ENCODE data around the gene ZSCAN2.

The ZSCAN2 gene

DNA sequence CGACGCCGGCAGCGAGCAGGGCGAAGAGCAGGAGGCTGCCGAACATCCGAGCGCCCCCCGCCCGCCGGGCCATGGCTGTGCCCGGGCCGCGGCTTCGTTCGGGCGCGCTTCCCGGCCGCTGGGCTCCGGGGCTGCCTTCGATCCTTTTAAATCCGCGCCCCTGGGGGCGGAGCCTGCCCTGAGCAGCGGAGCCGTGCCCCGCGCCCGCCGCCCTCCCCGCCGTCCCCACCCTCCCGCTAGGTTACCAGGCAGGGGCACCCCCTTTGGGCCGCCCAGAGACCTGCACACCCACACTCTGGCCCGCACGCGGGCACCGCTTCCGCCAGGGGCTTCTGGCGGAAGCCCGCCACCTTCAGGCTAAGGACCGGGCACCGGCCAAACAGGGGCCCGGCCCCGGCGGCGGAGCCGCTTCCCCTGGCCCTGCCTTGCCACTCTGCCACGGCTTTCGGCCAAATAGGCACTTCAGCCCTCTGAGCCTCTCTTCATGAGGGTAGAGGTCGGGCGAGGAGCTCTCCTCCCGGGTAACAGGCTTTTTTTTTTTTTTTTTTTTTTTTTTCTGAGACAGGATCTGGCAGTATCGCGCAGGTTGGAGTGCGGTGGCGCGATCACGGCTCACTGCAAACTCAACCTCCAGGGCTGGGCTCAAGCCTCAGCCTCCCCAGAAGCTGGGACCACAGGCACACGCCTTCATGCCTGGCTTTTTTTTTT lies 57.4 kb downstream of the ZSCAN2 start, which contains the start of gene NMB:
Gene NMB, minus strand, starts transcription at position 120 of the 708 bp plus-strand sequence. Its CDS starts 47 bp downstream, at position 73.
- peaks cover 4% of the 10 kb centered on the region for H3K36me3 Mint-ChIP-seq (ENCODE audit: low read depth)
- H3K9me3 Mint-ChIP-seq: no peaks in the 10 kb centered on the region
- H3K4me1 Mint-ChIP-seq (ENCODE audit: low read depth): peaks cover 21% of the 10 kb centered on the region
- H3K27ac Mint-ChIP-seq: peak within 1 kb of the TSS; percentile 55
- H3K27me3 Mint-ChIP-seq (ENCODE audit: low read depth): no peaks in the 10 kb centered on the region
- peak within 1 kb of the TSS; percentile 78 for H3K4me3 Mint-ChIP-seq

GRCh38 chr15:84658788-84659411 lies 58.1 kb downstream of the ZSCAN2 start:
- no peaks in the 10 kb centered on the region for H3K9me3 Mint-ChIP-seq
- H3K4me1 Mint-ChIP-seq (ENCODE audit: low read depth): peaks cover 18% of the 10 kb centered on the region
- peak overlapping the region; percentile 74 for H3K4me3 Mint-ChIP-seq
- peak overlapping the region; percentile 55 for H3K27ac Mint-ChIP-seq
- no peaks in the 10 kb centered on the region for H3K27me3 Mint-ChIP-seq (ENCODE audit: low read depth)
- peaks cover 3% of the 10 kb centered on the region for H3K36me3 Mint-ChIP-seq (ENCODE audit: low read depth)

DNA sequence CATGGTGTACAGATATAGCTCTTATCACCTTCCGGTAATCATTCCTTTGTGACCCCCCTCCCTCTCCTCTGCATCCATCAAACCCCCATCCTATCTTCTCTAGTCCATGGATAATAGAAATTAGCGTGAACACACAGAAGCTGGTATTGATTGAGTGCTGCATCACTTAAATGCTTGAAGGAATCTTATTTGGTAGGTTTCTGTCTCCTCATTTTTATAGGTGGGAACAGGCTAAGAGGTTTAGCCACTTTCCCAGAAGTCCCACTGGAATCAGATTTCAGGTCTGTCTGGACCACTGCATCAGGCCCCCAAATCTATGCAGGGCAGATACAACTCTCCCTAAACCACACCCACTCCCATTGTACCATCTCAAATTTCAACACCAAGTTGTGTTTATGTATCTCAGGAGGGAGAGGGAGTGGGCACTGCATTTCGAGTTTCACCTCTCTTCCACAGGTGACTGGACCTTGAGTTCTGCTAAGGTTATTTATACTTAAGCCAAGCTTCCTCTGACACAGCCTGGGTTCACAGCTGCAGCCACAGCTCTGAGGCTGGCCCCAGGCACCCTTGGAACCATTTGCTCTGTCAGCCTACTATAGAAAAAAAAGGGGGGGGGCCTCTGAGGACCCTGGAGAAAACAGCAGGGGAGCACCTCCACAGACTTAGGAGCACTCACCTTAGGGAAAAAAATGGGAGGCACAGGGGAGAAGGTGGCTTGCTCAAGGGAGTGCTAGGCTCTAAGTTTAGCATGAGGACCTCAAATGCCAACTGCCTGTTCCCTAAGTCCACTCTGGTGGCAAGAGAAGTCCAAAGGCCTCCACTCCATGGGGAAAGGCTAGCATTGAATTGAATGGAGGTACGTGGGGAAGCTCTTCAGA lies 59.3 kb downstream of the ZSCAN2 start:
- no peaks in the 10 kb centered on the region for H3K27me3 Mint-ChIP-seq (ENCODE audit: low read depth)
- peaks cover 15% of the 10 kb centered on the region for H3K4me1 Mint-ChIP-seq (ENCODE audit: low read depth)
- no peaks in the 10 kb centered on the region for H3K9me3 Mint-ChIP-seq
- H3K4me3 Mint-ChIP-seq: no peak overlapping the region
- no peak overlapping the region for H3K27ac Mint-ChIP-seq
- H3K36me3 Mint-ChIP-seq (ENCODE audit: low read depth): peaks cover 8% of the 10 kb centered on the region

DNA sequence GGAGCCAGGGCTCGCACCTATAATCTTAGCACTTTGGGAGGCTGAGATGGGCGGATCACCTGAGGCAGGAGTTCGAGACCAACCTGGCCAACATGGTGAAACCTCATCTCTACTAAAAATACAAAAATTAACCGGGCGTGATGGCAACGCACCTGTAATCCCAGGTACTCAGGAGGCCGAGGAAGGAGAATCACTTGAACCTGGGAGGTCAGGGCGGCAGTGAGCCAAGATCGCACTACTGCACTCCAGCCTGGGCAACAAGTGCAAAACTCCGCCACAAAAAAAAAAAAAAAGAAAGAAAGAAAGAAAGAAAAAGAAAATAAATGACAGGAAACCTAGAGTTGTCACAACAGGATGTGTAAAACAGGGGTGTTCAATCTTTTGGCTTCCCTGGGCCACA lies 60.2 kb downstream of the ZSCAN2 start:
- no peaks in the 10 kb centered on the region for H3K9me3 Mint-ChIP-seq
- H3K27me3 Mint-ChIP-seq (ENCODE audit: low read depth): no peaks in the 10 kb centered on the region
- H3K27ac Mint-ChIP-seq: no peak overlapping the region
- H3K4me3 Mint-ChIP-seq: no peak overlapping the region
- H3K4me1 Mint-ChIP-seq (ENCODE audit: low read depth): peaks cover 15% of the 10 kb centered on the region
- H3K36me3 Mint-ChIP-seq (ENCODE audit: low read depth): peaks cover 14% of the 10 kb centered on the region

DNA sequence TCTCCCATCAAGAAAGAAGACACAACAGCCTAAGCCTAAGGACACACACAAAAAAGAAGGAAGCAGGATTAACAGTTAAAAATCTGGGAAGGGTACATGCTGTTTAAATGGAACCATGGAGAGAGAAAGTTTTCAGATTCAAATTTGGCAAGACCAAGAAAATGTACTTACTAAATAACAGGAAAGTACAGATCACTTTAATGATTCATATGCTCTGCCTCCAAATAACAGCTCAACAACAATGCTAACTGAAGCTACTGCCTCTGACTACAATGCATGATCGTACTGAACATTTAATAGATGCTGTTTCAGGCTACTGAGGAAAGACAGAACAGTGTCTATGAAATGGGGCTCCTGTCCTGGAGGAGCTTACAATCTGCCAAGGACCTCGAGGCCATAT lies 65.6 kb downstream of the ZSCAN2 start:
- peaks cover 38% of the 10 kb centered on the region for H3K36me3 Mint-ChIP-seq (ENCODE audit: low read depth)
- no peak overlapping the region for H3K4me3 Mint-ChIP-seq
- H3K27me3 Mint-ChIP-seq (ENCODE audit: low read depth): no peaks in the 10 kb centered on the region
- no peak overlapping the region for H3K27ac Mint-ChIP-seq
- peaks cover 9% of the 10 kb centered on the region for H3K4me1 Mint-ChIP-seq (ENCODE audit: low read depth)
- no peaks in the 10 kb centered on the region for H3K9me3 Mint-ChIP-seq

GRCh38 chr15:84668221-84668982 lies 67.6 kb downstream of the ZSCAN2 start:
- peaks cover 13% of the 10 kb centered on the region for H3K4me1 Mint-ChIP-seq (ENCODE audit: low read depth)
- H3K27me3 Mint-ChIP-seq (ENCODE audit: low read depth): no peaks in the 10 kb centered on the region
- H3K9me3 Mint-ChIP-seq: no peaks in the 10 kb centered on the region
- no peak overlapping the region for H3K27ac Mint-ChIP-seq
- H3K36me3 Mint-ChIP-seq (ENCODE audit: low read depth): peaks cover 44% of the 10 kb centered on the region
- no peak overlapping the region for H3K4me3 Mint-ChIP-seq

DNA sequence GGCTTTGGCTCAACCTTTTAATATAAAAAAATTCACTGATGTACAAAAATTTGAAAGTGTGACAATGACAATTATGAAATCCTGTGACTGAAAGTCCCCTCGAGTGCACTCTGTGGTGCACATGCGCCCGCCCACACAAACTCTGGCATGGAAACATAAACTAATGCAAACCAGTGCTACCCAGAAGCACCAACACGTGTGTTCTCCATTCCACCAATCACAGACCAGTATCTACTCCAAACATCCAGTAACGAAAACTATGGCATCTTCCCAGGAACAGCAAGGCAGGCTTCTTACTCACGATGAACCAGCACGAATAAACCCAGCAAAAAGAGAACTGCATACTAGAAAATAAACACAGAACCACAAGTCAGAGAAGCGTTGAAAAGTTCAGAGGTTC lies 68.9 kb downstream of the ZSCAN2 start:
- Mint-ChIP-seq H3K27me3 (ENCODE audit: low read depth) (no peaks in the 10 kb centered on the region), H3K36me3 (ENCODE audit: low read depth) (peaks cover 45% of the 10 kb centered on the region), H3K27ac (no peak overlapping the region), H3K9me3 (no peaks in the 10 kb centered on the region), H3K4me1 (ENCODE audit: low read depth) (peaks cover 15% of the 10 kb centered on the region), H3K4me3 (no peak overlapping the region)

DNA sequence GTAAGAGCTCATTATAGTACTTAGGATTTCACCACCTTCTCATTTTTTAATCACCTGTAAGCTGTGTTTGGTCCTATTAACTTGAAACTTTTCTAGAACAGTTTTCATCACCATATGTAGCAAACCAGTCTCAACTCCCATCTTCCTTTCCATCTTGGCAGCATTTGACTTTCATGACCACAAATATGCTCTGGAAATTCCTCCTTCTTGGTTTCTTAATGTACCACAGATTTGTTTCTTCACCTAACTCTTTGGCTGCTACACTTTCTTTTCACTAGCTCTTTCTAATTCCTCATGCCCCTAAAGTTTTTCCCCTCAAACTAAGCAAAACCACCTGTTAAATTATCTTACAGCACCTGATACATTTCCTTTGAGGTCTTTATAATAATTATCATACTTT lies 70.4 kb downstream of the ZSCAN2 start:
- no peaks in the 10 kb centered on the region for H3K9me3 Mint-ChIP-seq
- peaks cover 16% of the 10 kb centered on the region for H3K4me1 Mint-ChIP-seq (ENCODE audit: low read depth)
- H3K4me3 Mint-ChIP-seq: no peak overlapping the region
- no peak overlapping the region for H3K27ac Mint-ChIP-seq
- H3K27me3 Mint-ChIP-seq (ENCODE audit: low read depth): no peaks in the 10 kb centered on the region
- peaks cover 44% of the 10 kb centered on the region for H3K36me3 Mint-ChIP-seq (ENCODE audit: low read depth)

All from T-helper 1 cell treated with Interleukin-12 subunit alpha and Interleukin-12 subunit beta and Interleukin-4 antibody, amounts not matched to agents 30 μg/mL and 1 μg/mL, for 36 hours (primary cell).